Activated naive CD8-positive, alpha-beta T cell treated with anti-CD3 and anti-CD28 coated beads for 36 hours (primary cell): Measurements from ENCODE around the gene CD300A. TPM values are rescaled to one million over a fixed set of nuclear protein-coding genes. Genes with fewer than 3 reads are reported as not detected.

Experiments used
- DNase-seq: peaks from one replicate; pipeline ENCODE4 v3.0.0; 2021
- H3K27ac Mint-ChIP-seq: one replicate; pipeline ENCODE4 v1.8.0; 2022; ENCODE audit warnings: mild to moderate bottlenecking, moderate library complexity, mixed read lengths
- H3K27me3 Mint-ChIP-seq: one replicate; pipeline ENCODE4 v1.8.0; 2022; ENCODE audit warnings: mild to moderate bottlenecking, mixed read lengths
- H3K36me3 Mint-ChIP-seq: one replicate; pipeline ENCODE4 v1.8.0; 2021; ENCODE audit warnings: mild to moderate bottlenecking, mixed read lengths
- H3K4me1 Mint-ChIP-seq: one replicate; pipeline ENCODE4 v1.8.0; 2021; ENCODE audit warnings: mixed read lengths
- H3K4me3 Mint-ChIP-seq: one replicate; pipeline ENCODE4 v1.8.0; 2022; ENCODE audit warnings: mild to moderate bottlenecking, moderate library complexity, mixed read lengths
- H3K9me3 Mint-ChIP-seq: one replicate; pipeline ENCODE4 v1.8.0; 2022; ENCODE audit warnings: mixed read lengths
- total RNA-seq, 2 experiments: library from RNA; stranded (reverse); gene quantifications; one replicate each; pipeline ENCODE4 v1.2.3, GENCODE V29; 2021

CD300A gene
- total RNA-seq, 2 experiments from 2014 or later = 4.4 to 5.6 TPM

DNA sequence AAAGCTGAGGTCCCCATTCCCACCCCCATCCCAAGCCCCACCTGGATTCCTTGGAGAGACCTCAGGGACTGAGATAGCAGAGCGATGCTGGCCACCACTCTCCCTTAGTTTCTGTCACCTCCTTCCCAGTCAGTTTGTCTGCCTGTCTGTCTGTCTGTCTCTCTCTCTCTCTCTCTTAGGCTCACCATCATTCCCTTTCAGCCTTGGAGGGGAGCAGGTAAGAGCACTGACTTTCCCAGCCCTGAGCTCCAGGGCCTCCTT lies 59.0 kb downstream of the CD300A start:
- Mint-ChIP-seq H3K4me3 (no peak overlapping the region), H3K36me3 (peaks cover 2% of the 10 kb centered on the region), H3K27me3 (peaks cover 47% of the 10 kb centered on the region), H3K27ac (no peak overlapping the region), H3K4me1 (peaks cover 5% of the 10 kb centered on the region), H3K9me3 (no peaks in the 10 kb centered on the region)
- no peak for DNase-seq

- Mint-ChIP-seq H3K4me3 (no peak overlapping the region), H3K4me1 (peaks cover 5% of the 10 kb centered on the region), H3K27ac (no peak overlapping the region), H3K9me3 (no peaks in the 10 kb centered on the region), H3K36me3 (peaks cover 2% of the 10 kb centered on the region), H3K27me3 (peaks cover 49% of the 10 kb centered on the region)
- DNase-seq = no peak
Measured at GRCh38 chr17:74525781-74526288, 59.4 kb downstream of the CD300A start.

- H3K4me3 Mint-ChIP-seq = no peak overlapping the region
- no peak overlapping the region for H3K27ac Mint-ChIP-seq
- DNase-seq = no peak
- no peaks in the 10 kb centered on the region for H3K9me3 Mint-ChIP-seq
- peaks cover 2% of the 10 kb centered on the region for H3K4me1 Mint-ChIP-seq
- peaks cover 49% of the 10 kb centered on the region for H3K27me3 Mint-ChIP-seq
- H3K36me3 Mint-ChIP-seq = peaks cover 2% of the 10 kb centered on the region
Measured at GRCh38 chr17:74526681-74527080, 60.2 kb downstream of the CD300A start.

- Mint-ChIP-seq H3K27ac (no peak overlapping the region), H3K4me1 (no peaks in the 10 kb centered on the region)
Measured at GRCh38 chr17:74527081-74527480, 60.6 kb downstream of the CD300A start.

GRCh38 chr17:74527756-74528155 lies 61.3 kb downstream of the CD300A start:
- no peak overlapping the region for H3K4me3 Mint-ChIP-seq
- H3K9me3 Mint-ChIP-seq = no peaks in the 10 kb centered on the region
- H3K27ac Mint-ChIP-seq = no peak overlapping the region
- peaks cover 2% of the 10 kb centered on the region for H3K36me3 Mint-ChIP-seq
- DNase-seq = no peak
- H3K4me1 Mint-ChIP-seq = no peaks in the 10 kb centered on the region
- peaks cover 52% of the 10 kb centered on the region for H3K27me3 Mint-ChIP-seq

More at GRCh38 chr17:74527081-74527480, 60.6 kb downstream of the CD300A start:
- H3K4me3 Mint-ChIP-seq = no peak overlapping the region
- no peaks in the 10 kb centered on the region for H3K9me3 Mint-ChIP-seq
- no peak for DNase-seq
- peaks cover 49% of the 10 kb centered on the region for H3K27me3 Mint-ChIP-seq
- H3K36me3 Mint-ChIP-seq = peaks cover 2% of the 10 kb centered on the region

DNA sequence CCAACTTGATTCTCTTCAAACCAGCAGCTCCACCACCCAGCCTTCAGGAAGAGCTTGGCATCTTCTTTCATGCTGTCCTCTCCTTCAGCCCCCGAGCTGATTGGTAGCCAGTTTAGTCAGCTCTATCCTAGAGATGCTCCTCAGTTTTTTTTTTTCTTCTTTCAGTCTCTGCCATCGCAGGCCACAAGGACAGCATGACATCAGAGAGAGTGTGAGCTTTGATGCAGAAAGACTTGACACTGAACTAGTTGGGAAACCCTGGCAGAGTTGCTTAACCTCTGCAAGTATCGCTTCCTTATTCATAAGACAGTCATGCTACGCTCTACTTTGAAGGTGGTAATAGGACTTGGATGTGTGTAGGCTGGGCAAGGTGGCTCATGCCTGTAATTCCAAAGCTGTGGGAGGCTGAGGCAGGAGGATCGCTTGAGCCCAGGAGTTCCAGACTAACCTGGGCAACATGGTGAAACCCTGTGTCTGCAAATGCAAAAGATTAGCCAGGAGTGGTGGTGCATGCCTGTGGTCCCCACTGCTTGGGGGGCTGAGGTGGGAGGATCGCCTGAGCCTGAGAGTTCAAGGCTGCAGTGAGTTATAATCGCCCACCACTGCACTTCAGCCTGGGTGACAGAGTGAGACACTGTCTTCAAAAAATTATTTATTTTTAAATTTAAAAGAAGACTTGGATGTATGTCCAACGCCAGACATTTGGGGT lies 62.2 kb downstream of the CD300A start:
- Mint-ChIP-seq H3K4me1 (peaks cover 2% of the 10 kb centered on the region), H3K27me3 (peaks cover 53% of the 10 kb centered on the region), H3K4me3 (no peak overlapping the region), H3K9me3 (no peaks in the 10 kb centered on the region), H3K36me3 (no peaks in the 10 kb centered on the region), H3K27ac (no peak overlapping the region)
- DNase-seq = no peak

DNA sequence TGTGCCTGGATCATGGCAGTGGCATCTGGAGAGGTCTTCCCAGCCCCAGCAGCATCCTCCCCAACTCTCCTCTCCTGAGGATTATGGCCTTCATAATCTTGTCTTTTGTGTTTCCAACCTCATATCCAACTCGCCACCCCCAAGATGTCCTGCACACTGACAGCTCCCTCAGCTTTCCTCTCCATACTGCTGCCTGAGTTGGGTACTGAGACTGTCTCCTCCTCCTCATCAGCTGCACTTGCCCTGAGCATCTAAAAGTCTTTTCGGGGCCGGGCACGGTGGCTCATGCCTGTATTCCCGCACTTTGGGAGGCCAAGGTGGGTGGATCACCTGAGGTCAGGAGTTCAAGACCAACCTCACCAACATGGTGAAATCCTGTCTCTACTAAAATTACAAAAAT lies 62.8 kb downstream of the CD300A start:
- no peak overlapping the region for H3K27ac Mint-ChIP-seq
- H3K4me1 Mint-ChIP-seq = peaks cover 2% of the 10 kb centered on the region
- H3K27me3 Mint-ChIP-seq = peaks cover 52% of the 10 kb centered on the region
- no peak overlapping the region for H3K4me3 Mint-ChIP-seq
- no peaks in the 10 kb centered on the region for H3K36me3 Mint-ChIP-seq
- H3K9me3 Mint-ChIP-seq = no peaks in the 10 kb centered on the region
- no peak for DNase-seq

- Mint-ChIP-seq H3K4me1 (peaks cover 2% of the 10 kb centered on the region), H3K27ac (no peak overlapping the region), H3K9me3 (no peaks in the 10 kb centered on the region), H3K36me3 (no peaks in the 10 kb centered on the region), H3K27me3 (peaks cover 51% of the 10 kb centered on the region), H3K4me3 (no peak overlapping the region)
- DNase-seq = no peak
Measured at GRCh38 chr17:74530831-74531150, 64.4 kb downstream of the CD300A start.

- peaks cover 2% of the 10 kb centered on the region for H3K4me1 Mint-ChIP-seq
- DNase-seq = no peak
- H3K27me3 Mint-ChIP-seq = peaks cover 55% of the 10 kb centered on the region
- H3K4me3 Mint-ChIP-seq = no peak within 1 kb of the TSS
- no peak within 1 kb of the TSS for H3K27ac Mint-ChIP-seq
- no peaks in the 10 kb centered on the region for H3K9me3 Mint-ChIP-seq
- H3K36me3 Mint-ChIP-seq = no peaks in the 10 kb centered on the region
Measured at GRCh38 chr17:74531231-74531761, 64.9 kb downstream of the CD300A start, which contains the start of gene CD300LB. CD300LB (minus strand) TSS chr17:74531475; CDS start chr17:74531350, 125 bp downstream.

- H3K4me3 Mint-ChIP-seq = no peak overlapping the region
- no peaks in the 10 kb centered on the region for H3K9me3 Mint-ChIP-seq
- H3K27me3 Mint-ChIP-seq = peaks cover 63% of the 10 kb centered on the region
- peaks cover 2% of the 10 kb centered on the region for H3K4me1 Mint-ChIP-seq
- no peak for DNase-seq
- H3K36me3 Mint-ChIP-seq = no peaks in the 10 kb centered on the region
- H3K27ac Mint-ChIP-seq = no peak overlapping the region
Measured at GRCh38 chr17:74532115-74532514, 65.7 kb downstream of the CD300A start.

Other genes starting within 250 kb of the CD300A start
- gene DNAI2, start 192.4 kb upstream of the CD300A start, total RNA-seq = not detected
- under 1 TPM in 1 of 2 experiments, not detected in 1; 0.08 TPM for gene KIF19, start 140.4 kb upstream of the CD300A start, total RNA-seq
- not detected for gene BTBD17, start 104.8 kb upstream of the CD300A start, total RNA-seq
- not detected for gene GPR142, start 99.1 kb upstream of the CD300A start, total RNA-seq
- gene GPRC5C, start 34.5 kb upstream of the CD300A start, total RNA-seq = 1 to 10 TPM in 1 of 2 experiments, under 1 TPM in 1; 0.66 to 2.1 TPM
- gene CD300LB, start 64.8 kb downstream of the CD300A start, total RNA-seq = not detected
- not detected for gene CD300C, start 79.5 kb downstream of the CD300A start, total RNA-seq
- not detected for gene CD300H, start 100.9 kb downstream of the CD300A start, total RNA-seq
- not detected for gene CD300LD, start 125.6 kb downstream of the CD300A start, total RNA-seq
- gene CD300E, start 157.1 kb downstream of the CD300A start, total RNA-seq = not detected
- gene CD300LF, start 246.3 kb downstream of the CD300A start, total RNA-seq = not detected